ENCODE measurements around the gene WDR41.

- no peak for TF ChIP-seq CTCF (conservative IDR thresholded peaks at IDR 0.05)
- TF ChIP-seq EZH2 (IDR thresholded peaks at IDR 0.05; ENCODE audit: low read depth) = no peak
These were observed 28.2 kb downstream of the WDR41 start for GRCh38 chr5:77463905-77464304.
